CD4-positive, CD25-positive, alpha-beta regulatory T cell (primary cell): ENCODE measurements around the gene SCT. TPM values are rescaled to one million over a fixed set of nuclear protein-coding genes. Genes with fewer than 3 reads are reported as not detected.

Experiments used
- polyA plus RNA-seq, 4 donors: library from polyadenylated mRNA; unstranded; fragments of 300-500 nt; fragmentation: Illumina TruSeq; gene quantifications; one replicate each; pipeline ENCODE4 v1.2.3, GENCODE V29; 2021
- total RNA-seq: library from RNA; stranded (reverse); gene quantifications from one replicate; pipeline ENCODE4 v1.2.3, GENCODE V29; 2022

The SCT gene
- total and polyA plus RNA-seq, 5 donors from 2014 or later, result not detected

Other genes starting within 250 kb of the SCT start
- gene PKP3, start 233.0 kb downstream of the SCT start, total RNA-seq, result 0.30 TPM
- gene PKP3, start 233.0 kb downstream of the SCT start, polyA plus RNA-seq, result under 1 TPM in 3 of 4 donors, not detected in 1; 0.09 to 0.75 (median 0.27) TPM
- gene SIGIRR, start 212.2 kb downstream of the SCT start, total RNA-seq, result 387 TPM
- gene SIGIRR, start 212.2 kb downstream of the SCT start, polyA plus RNA-seq, result 100 to 1,000 TPM; 213 to 274 (median 220) TPM
- gene ANO9, start 185.2 kb downstream of the SCT start, total RNA-seq, result 153 TPM
- gene ANO9, start 185.2 kb downstream of the SCT start, polyA plus RNA-seq, result 10 to 100 TPM in 3 of 4 donors, 1 to 10 TPM in 1; 8.9 to 16.4 (median 12.3) TPM
- 19.3 TPM for gene PTDSS2, start 176.9 kb downstream of the SCT start, total RNA-seq
- 1 to 10 TPM; 6.1 to 8.3 (median 6.8) TPM for gene PTDSS2, start 176.9 kb downstream of the SCT start, polyA plus RNA-seq
- 112 TPM for gene RNH1, start 119.9 kb downstream of the SCT start, total RNA-seq
- 100 to 1,000 TPM; 126 to 155 (median 133) TPM for gene RNH1, start 119.9 kb downstream of the SCT start, polyA plus RNA-seq
- 35.0 TPM for gene HRAS, start 91.6 kb downstream of the SCT start, total RNA-seq
- gene HRAS, start 91.6 kb downstream of the SCT start, polyA plus RNA-seq, result 10 to 100 TPM; 15.9 to 35.2 (median 21.1) TPM
- gene LRRC56, start 89.7 kb downstream of the SCT start, total RNA-seq, result 5.8 TPM
- gene LRRC56, start 89.7 kb downstream of the SCT start, polyA plus RNA-seq, result 1 to 10 TPM in 2 of 4 donors, under 1 TPM in 2; 0.89 to 3.1 (median 1.8) TPM
- gene LMNTD2, start 66.4 kb downstream of the SCT start, total RNA-seq, result 5.1 TPM
- gene LMNTD2, start 66.4 kb downstream of the SCT start, polyA plus RNA-seq, result 1 to 10 TPM in 2 of 4 donors, under 1 TPM in 2; 0.79 to 1.4 (median 1.0) TPM
- gene RASSF7, start 66.2 kb downstream of the SCT start, total RNA-seq, result 27.2 TPM
- gene RASSF7, start 66.2 kb downstream of the SCT start, polyA plus RNA-seq, result 10 to 100 TPM; 23.9 to 34.2 (median 31.8) TPM
- 43.8 TPM for gene PHRF1, start 50.7 kb downstream of the SCT start, total RNA-seq
- gene PHRF1, start 50.7 kb downstream of the SCT start, polyA plus RNA-seq, result 1 to 10 TPM; 3.8 to 6.0 (median 5.0) TPM
- gene IRF7, start 11.2 kb downstream of the SCT start, total RNA-seq, result 120 TPM
- gene IRF7, start 11.2 kb downstream of the SCT start, polyA plus RNA-seq, result 10 to 100 TPM; 27.2 to 38.9 (median 28.6) TPM
- not detected for gene CDHR5, start 2.2 kb downstream of the SCT start, total RNA-seq
- gene CDHR5, start 2.2 kb downstream of the SCT start, polyA plus RNA-seq, result not detected
- not detected for gene DRD4, start 10.1 kb upstream of the SCT start, total RNA-seq
- gene DRD4, start 10.1 kb upstream of the SCT start, polyA plus RNA-seq, result not detected
- 84.1 TPM for gene DEAF1, start 68.0 kb upstream of the SCT start, total RNA-seq
- gene DEAF1, start 68.0 kb upstream of the SCT start, polyA plus RNA-seq, result 10 to 100 TPM; 33.5 to 46.5 (median 37.4) TPM
- gene TMEM80, start 68.6 kb upstream of the SCT start, total RNA-seq, result 26.3 TPM
- gene TMEM80, start 68.6 kb upstream of the SCT start, polyA plus RNA-seq, result 10 to 100 TPM; 24.5 to 35.0 (median 27.0) TPM
- gene EPS8L2, start 79.0 kb upstream of the SCT start, total RNA-seq, result 11.2 TPM
- gene EPS8L2, start 79.0 kb upstream of the SCT start, polyA plus RNA-seq, result 10 to 100 TPM; 17.4 to 19.4 (median 18.3) TPM
- 68.3 TPM for gene TALDO1, start 120.3 kb upstream of the SCT start, total RNA-seq
- gene TALDO1, start 120.3 kb upstream of the SCT start, polyA plus RNA-seq, result 100 to 1,000 TPM; 227 to 274 (median 240) TPM
- 42.1 TPM for gene GATD1, start 150.3 kb upstream of the SCT start, total RNA-seq
- gene GATD1, start 150.3 kb upstream of the SCT start, polyA plus RNA-seq, result 1 to 10 TPM; 3.6 to 5.5 (median 4.8) TPM
- not detected for gene CEND1, start 162.9 kb upstream of the SCT start, total RNA-seq
- under 1 TPM in 3 of 4 donors, not detected in 1; 0.47 to 0.67 (median 0.49) TPM for gene CEND1, start 162.9 kb upstream of the SCT start, polyA plus RNA-seq
- gene SLC25A22, start 171.1 kb upstream of the SCT start, total RNA-seq, result 20.3 TPM
- 1 to 10 TPM; 5.3 to 6.6 (median 6.4) TPM for gene SLC25A22, start 171.1 kb upstream of the SCT start, polyA plus RNA-seq
- 31.7 TPM for gene PIDD1, start 178.1 kb upstream of the SCT start, total RNA-seq
- 1 to 10 TPM; 1.8 to 6.7 (median 4.3) TPM for gene PIDD1, start 178.1 kb upstream of the SCT start, polyA plus RNA-seq
- gene RPLP2, start 182.8 kb upstream of the SCT start, total RNA-seq, result 2,852 TPM
- gene RPLP2, start 182.8 kb upstream of the SCT start, polyA plus RNA-seq, result 1,000 to 10,000 TPM; 2,313 to 3,705 (median 3,130) TPM
- gene PNPLA2, start 191.7 kb upstream of the SCT start, total RNA-seq, result 195 TPM
- 10 to 100 TPM; 23.9 to 28.0 (median 24.6) TPM for gene PNPLA2, start 191.7 kb upstream of the SCT start, polyA plus RNA-seq
- gene CRACR2B, start 200.7 kb upstream of the SCT start, total RNA-seq, result 1.2 TPM
- gene CRACR2B, start 200.7 kb upstream of the SCT start, polyA plus RNA-seq, result under 1 TPM in 3 of 4 donors, not detected in 1; 0.11 to 0.24 (median 0.18) TPM
- 20.7 TPM for gene CD151, start 205.8 kb upstream of the SCT start, total RNA-seq
- gene CD151, start 205.8 kb upstream of the SCT start, polyA plus RNA-seq, result 10 to 100 TPM in 2 of 4 donors, 1 to 10 TPM in 2; 5.5 to 15.9 (median 8.8) TPM
- gene POLR2L, start 215.3 kb upstream of the SCT start, total RNA-seq, result 43.1 TPM
- gene POLR2L, start 215.3 kb upstream of the SCT start, polyA plus RNA-seq, result 100 to 1,000 TPM in 1 of 4 donors, 10 to 100 TPM in 3; 62.7 to 101 (median 75.3) TPM
- 2.2 TPM for gene TSPAN4, start 215.7 kb upstream of the SCT start, total RNA-seq
- gene TSPAN4, start 215.7 kb upstream of the SCT start, polyA plus RNA-seq, result 1 to 10 TPM; 1.2 to 1.7 (median 1.4) TPM